ENCODE measurements around the gene NKRF.
"Not testable (repeated sequence)": the region's sequence is repeated elsewhere in the genome, so short reads cannot be mapped to it uniquely, and the experiment has no call there.

Gene NKRF

GRCh38 chrX:119606280-119607017 lies at the start of gene NKRF:
NKRF (minus strand) TSS chrX:119606424.
- DNase-seq, result peak; percentile 78

GRCh38 chrX:119655125-119655524 lies 48.9 kb upstream of the NKRF start:
- DNase-seq, result no peak

- DNase-seq, result no peak
Observed at GRCh38 chrX:119654112-119654531, 47.9 kb upstream of the NKRF start.

- DNase-seq, result no peak
Observed at GRCh38 chrX:119648421-119648775, 42.2 kb upstream of the NKRF start.

GRCh38 chrX:119647552-119648420 lies 41.6 kb upstream of the NKRF start:
- DNase-seq, result no peak

GRCh38 chrX:119647089-119647488 lies 40.9 kb upstream of the NKRF start:
- DNase-seq, result no peak

- no peak for DNase-seq
Observed at GRCh38 chrX:119646515-119646914, 40.3 kb upstream of the NKRF start.

GRCh38 chrX:119643696-119644095 lies 37.5 kb upstream of the NKRF start:
- no peak for DNase-seq

GRCh38 chrX:119640731-119641170 lies 34.5 kb upstream of the NKRF start:
- DNase-seq, result no peak

- no peak for DNase-seq
Observed at GRCh38 chrX:119638725-119639471, 32.7 kb upstream of the NKRF start.

GRCh38 chrX:119637421-119637820 lies 31.2 kb upstream of the NKRF start:
- not testable (repeated sequence) for DNase-seq

GRCh38 chrX:119636419-119636818 lies 30.2 kb upstream of the NKRF start:
- DNase-seq, result no peak

GRCh38 chrX:119635799-119636198 lies 29.6 kb upstream of the NKRF start:
- no peak for DNase-seq

GRCh38 chrX:119635179-119635578 lies 29.0 kb upstream of the NKRF start:
- no peak for DNase-seq

- no peak for DNase-seq
Observed at GRCh38 chrX:119625843-119626242, 19.6 kb upstream of the NKRF start.

- no peak for DNase-seq
Observed at GRCh38 chrX:119624951-119625668, 18.9 kb upstream of the NKRF start.

GRCh38 chrX:119624417-119624816 lies 18.2 kb upstream of the NKRF start:
- DNase-seq, result no peak

GRCh38 chrX:119622356-119623232 lies 16.4 kb upstream of the NKRF start:
- no peak for DNase-seq

- DNase-seq, result peak; percentile 73
Observed at GRCh38 chrX:119618439-119618838, 12.2 kb upstream of the NKRF start.

GRCh38 chrX:119617517-119618164 lies 11.4 kb upstream of the NKRF start:
- no peak for DNase-seq

- DNase-seq, result no peak
Observed at GRCh38 chrX:119614776-119615175, 8.6 kb upstream of the NKRF start.

Data from GDM1 (cell line).